PFSK-1 (cell line): Measurements from ENCODE around the gene DACH1.

Source experiments
- FOXP2 ChIP-seq: optimal IDR thresholded peaks from 2 replicates; pipeline ENCODE3; 2011; ENCODE audit warnings: borderline replicate concordance, control low read depth, inconsistent platforms; ENCODE audit not compliant: insufficient read depth; ENCODE audit errors: extremely low read length, extremely low read depth
- POLR2AphosphoS5 ChIP-seq: IDR thresholded peaks from 2 replicates; pipeline ENCODE4 v1.6.1; 2012; ENCODE audit warnings: low read depth, mild to moderate bottlenecking, control low read depth, low read length, moderate library complexity
- SIN3A ChIP-seq: IDR thresholded peaks from 2 replicates; pipeline ENCODE4 v1.6.1; 2012; ENCODE audit warnings: mild to moderate bottlenecking, low read length, moderate library complexity, borderline replicate concordance; ENCODE audit not compliant: insufficient read depth
- TAF1 ChIP-seq: IDR thresholded peaks from 2 replicates; pipeline ENCODE4 v1.6.1; 2012; ENCODE audit warnings: low read length, control low read depth, borderline replicate concordance; ENCODE audit not compliant: insufficient read depth
- TF ChIP-seq, protein P1 (sequence below), 2 experiments: IDR thresholded peaks; 2 replicates each; pipeline versions ENCODE4 v1.6.1 to v1.8.0; 2011 to 2012; ENCODE audit warnings: low read depth in 2 of 2, low read length in 2 of 2, control low read depth in 1 of 2, inconsistent platforms in 1 of 2, mild to moderate bottlenecking in 1 of 2, moderate library complexity in 1 of 2; ENCODE audit not compliant: insufficient read depth in 1 of 2

DACH1 gene

DNA sequence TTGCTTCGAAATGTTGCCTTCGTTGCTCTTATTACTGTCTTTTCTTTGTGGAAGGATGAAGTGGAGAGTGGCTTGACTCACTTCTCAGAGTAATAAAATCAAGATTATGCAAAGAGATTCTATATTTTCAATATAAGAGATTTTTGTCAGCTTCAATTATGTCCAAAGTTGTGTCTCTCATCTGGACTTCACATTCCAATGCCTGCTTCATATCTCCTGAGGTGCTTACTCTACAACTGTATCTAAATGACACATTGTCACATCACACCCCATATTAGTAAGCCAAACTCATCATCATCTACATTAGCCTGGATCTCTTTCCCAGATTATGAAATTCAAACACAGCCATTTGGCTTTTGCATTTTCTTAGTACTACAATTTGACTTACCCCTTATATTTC lies 409.4 kb downstream of the DACH1 start:
- TF ChIP-seq TAF1 (no peak), FOXP2 (no peak), POLR2AphosphoS5 (no peak), SIN3A (no peak)
- TF ChIP-seq, protein P1, sequence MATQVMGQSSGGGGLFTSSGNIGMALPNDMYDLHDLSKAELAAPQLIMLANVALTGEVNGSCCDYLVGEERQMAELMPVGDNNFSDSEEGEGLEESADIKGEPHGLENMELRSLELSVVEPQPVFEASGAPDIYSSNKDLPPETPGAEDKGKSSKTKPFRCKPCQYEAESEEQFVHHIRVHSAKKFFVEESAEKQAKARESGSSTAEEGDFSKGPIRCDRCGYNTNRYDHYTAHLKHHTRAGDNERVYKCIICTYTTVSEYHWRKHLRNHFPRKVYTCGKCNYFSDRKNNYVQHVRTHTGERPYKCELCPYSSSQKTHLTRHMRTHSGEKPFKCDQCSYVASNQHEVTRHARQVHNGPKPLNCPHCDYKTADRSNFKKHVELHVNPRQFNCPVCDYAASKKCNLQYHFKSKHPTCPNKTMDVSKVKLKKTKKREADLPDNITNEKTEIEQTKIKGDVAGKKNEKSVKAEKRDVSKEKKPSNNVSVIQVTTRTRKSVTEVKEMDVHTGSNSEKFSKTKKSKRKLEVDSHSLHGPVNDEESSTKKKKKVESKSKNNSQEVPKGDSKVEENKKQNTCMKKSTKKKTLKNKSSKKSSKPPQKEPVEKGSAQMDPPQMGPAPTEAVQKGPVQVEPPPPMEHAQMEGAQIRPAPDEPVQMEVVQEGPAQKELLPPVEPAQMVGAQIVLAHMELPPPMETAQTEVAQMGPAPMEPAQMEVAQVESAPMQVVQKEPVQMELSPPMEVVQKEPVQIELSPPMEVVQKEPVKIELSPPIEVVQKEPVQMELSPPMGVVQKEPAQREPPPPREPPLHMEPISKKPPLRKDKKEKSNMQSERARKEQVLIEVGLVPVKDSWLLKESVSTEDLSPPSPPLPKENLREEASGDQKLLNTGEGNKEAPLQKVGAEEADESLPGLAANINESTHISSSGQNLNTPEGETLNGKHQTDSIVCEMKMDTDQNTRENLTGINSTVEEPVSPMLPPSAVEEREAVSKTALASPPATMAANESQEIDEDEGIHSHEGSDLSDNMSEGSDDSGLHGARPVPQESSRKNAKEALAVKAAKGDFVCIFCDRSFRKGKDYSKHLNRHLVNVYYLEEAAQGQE (IDR thresholded peaks at IDR 0.05; ENCODE audit: insufficient read depth in 1 of 2, low read depth in 2 of 2, low read length in 2 of 2), result no peak

DNA sequence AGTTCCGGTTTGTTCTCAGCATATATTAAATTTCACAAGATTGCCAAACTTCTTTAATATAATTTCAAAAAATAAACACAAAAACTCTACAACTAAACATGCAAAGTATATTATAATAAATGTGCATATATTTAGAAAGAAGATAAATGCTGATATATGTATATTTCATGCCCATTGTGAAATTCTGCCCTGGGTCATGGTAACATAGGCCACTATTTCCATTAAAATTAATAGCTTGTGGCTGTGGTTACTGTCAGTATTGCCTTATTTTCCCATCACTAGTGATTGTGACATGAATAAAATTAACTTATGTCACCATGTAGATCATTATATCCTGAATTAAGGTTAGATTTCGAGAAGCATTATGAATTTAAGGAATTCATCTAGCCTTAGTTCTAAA lies 410.9 kb downstream of the DACH1 start:
- TF ChIP-seq POLR2AphosphoS5 (no peak), TAF1 (no peak), FOXP2 (no peak)

DNA sequence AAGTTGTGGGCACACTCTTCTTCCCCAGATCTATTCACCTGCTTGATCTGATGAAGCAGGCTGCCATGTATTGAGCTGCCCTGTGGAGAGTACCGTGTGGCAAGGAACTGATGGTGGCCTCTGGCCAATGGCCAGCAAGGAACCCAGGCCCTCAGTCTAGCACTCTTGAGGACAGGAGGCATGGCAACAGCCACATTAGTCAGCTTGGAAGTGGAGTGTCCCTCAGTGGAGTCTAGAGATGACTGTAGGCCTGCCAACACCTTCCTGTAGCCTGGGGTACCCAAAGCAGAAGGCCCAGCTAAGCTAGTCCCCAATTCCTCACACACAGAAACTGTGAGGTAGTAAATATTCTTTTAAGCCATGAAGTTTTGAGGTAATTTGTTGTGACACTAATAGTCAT lies 412.5 kb downstream of the DACH1 start:
- TF ChIP-seq SIN3A, result no peak
- TF ChIP-seq, protein P1 (IDR thresholded peaks at IDR 0.05; ENCODE audit: insufficient read depth in 1 of 2, low read depth in 2 of 2, low read length in 2 of 2), result no peak
- no peak for TF ChIP-seq POLR2AphosphoS5
- TF ChIP-seq FOXP2, result no peak
- no peak for TF ChIP-seq TAF1

DNA sequence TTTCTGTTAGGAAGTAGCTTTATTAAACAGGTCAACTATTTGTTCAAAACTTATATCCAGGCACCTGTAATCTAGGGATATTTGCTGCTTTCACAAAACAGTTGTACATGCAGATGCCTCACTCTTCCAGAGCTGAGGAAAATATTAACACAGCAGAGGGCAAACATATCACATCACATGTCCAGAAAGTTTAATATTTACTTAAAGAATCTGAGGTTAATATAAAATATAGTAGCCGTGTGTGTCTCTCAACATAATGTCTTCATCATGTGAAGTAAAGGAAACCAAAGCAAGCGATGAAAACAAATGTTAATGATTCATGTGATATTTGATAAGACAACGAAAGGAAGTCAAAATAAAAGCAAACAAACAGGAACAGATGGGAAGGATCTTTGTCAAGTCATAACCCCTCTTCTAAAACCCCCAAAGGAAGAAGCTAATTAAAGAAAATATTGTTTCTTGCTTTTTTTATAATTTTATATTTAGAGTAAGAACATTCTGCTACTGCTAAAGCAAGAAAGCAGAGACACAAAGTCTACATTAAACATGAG lies 418.8 kb downstream of the DACH1 start:
- TF ChIP-seq, protein P1 (IDR thresholded peaks at IDR 0.05; ENCODE audit: insufficient read depth in 1 of 2, low read depth in 2 of 2, low read length in 2 of 2), result no peak
- TF ChIP-seq POLR2AphosphoS5, result no peak
- TF ChIP-seq FOXP2, result no peak
- no peak for TF ChIP-seq TAF1
- no peak for TF ChIP-seq SIN3A

DNA sequence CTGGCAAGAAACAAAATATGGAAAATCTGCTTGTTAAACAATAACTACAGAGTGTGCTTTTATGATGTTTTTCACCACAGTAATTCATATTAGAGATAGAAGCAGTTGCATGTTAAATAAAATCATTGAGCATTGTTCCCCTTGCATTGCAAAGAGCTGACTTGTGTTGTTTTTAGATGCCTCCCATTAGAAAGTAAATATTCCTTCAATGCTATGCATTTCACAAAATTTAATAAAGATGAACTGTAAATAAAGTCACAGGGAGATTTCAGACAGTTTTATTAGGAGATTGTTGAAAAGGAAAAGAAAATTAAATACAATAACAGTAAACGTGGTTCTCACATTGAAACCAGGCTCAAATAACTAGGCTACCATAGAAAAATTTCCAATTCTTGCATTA lies 429.3 kb downstream of the DACH1 start:
- TF ChIP-seq FOXP2 (no peak), POLR2AphosphoS5 (no peak), TAF1 (no peak), SIN3A (no peak)
- TF ChIP-seq, protein P1 (IDR thresholded peaks at IDR 0.05; ENCODE audit: insufficient read depth in 1 of 2, low read depth in 2 of 2, low read length in 2 of 2), result no peak
